ENCODE data around the gene POLR3A. TPM values are rescaled to one million over a fixed set of nuclear protein-coding genes. Genes with fewer than 3 reads are reported as not detected.

POLR3A gene
- polyA plus RNA-seq, 1 donor from 2014 or later = 15.6 TPM

DNA sequence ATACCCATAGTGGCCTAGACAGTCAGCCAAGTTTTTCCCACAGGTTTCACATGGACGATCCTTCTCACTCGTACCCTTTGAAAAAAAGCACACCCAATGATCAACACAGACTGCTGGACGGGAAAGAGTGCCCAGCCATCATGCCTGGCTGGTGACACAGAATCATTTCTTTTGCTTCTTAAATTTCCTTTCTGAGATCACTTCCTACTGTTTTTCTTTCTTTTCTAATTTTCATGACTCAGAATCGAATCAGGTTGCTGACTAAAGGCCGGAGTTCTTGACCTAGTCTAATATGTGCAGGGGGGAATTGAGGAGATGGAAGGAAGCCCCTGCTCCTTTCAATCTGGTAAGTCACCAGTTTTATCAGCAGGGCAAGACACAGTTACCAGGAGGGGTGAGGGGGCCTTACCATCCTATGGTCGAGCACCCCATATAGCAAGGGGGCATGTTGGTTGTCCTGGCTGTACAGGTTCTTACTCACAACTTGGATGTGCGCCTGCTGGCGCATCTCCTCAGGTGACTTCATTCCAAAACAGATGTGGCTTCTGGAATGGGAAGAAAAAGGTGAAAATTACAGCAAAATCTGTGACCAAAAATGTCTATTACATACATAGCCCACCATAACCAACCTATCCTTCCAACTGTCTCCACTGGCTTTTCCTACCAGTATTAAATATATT lies 3.5 kb downstream of the POLR3A start:
- TF ChIP-seq CTCF (IDR thresholded peaks at IDR 0.05; ENCODE audit: poor library complexity, severe bottlenecking) = no peak
- TF ChIP-seq TAF1 (IDR thresholded peaks at IDR 0.05; ENCODE audit: low read depth) = no peak
- TF ChIP-seq POLR2AphosphoS5 (IDR thresholded peaks at IDR 0.05) = no peak
- no peak for TF ChIP-seq RAD21 (conservative IDR thresholded peaks at IDR 0.05)
- TF ChIP-seq SMC3 (conservative IDR thresholded peaks at IDR 0.05; ENCODE audit: poor library complexity) = no peak
- H2AFZ ChIP-seq (ENCODE audit: low read depth, low read length) = no peak overlapping the region
- H3K79me2 ChIP-seq (replicated peaks; ENCODE audit: insufficient read depth, low read length) = peaks cover 22% of the 10 kb centered on the region
- H3K4me2 ChIP-seq (ENCODE audit: low read length) = no peak overlapping the region
- peaks cover 4% of the 10 kb centered on the region for H3F3A ChIP-seq (ENCODE audit: insufficient read depth, low read length, poor library complexity, severe bottlenecking)
- no peak overlapping the region for H3K27ac ChIP-seq (ENCODE audit: low read length)
- H3K36me3 ChIP-seq (ENCODE audit: insufficient read depth, low read length) = peaks cover 3% of the 10 kb centered on the region
- no peaks in the 10 kb centered on the region for H4K20me1 ChIP-seq (ENCODE audit: insufficient read depth)
- no peak overlapping the region for H3K4me3 ChIP-seq (ENCODE audit: low read length)
- no peak overlapping the region for H3K9ac ChIP-seq (ENCODE audit: low read length)
- H3K9me2 ChIP-seq (ENCODE audit: insufficient read depth, low read length) = no peaks in the 10 kb centered on the region
- H3K9me3 ChIP-seq (ENCODE audit: low read length) = no peaks in the 10 kb centered on the region
- H3K27me3 ChIP-seq (ENCODE audit: insufficient read depth, low read depth, low read length) = no peaks in the 10 kb centered on the region

GRCh38 chr10:78023741-78024140 lies 5.6 kb downstream of the POLR3A start:
- Histone ChIP-seq H2AFZ (ENCODE audit: low read depth, low read length) (no peak overlapping the region), H3K27ac (ENCODE audit: low read length) (no peak overlapping the region), H3K9me2 (ENCODE audit: insufficient read depth, low read length) (no peaks in the 10 kb centered on the region), H3K4me2 (ENCODE audit: low read length) (no peak overlapping the region), H4K20me1 (ENCODE audit: insufficient read depth) (no peaks in the 10 kb centered on the region), H3K9me3 (ENCODE audit: low read length) (no peaks in the 10 kb centered on the region), H3F3A (ENCODE audit: insufficient read depth, low read length, poor library complexity, severe bottlenecking) (no peaks in the 10 kb centered on the region), H3K79me2 (replicated peaks; ENCODE audit: insufficient read depth, low read length) (peaks cover 16% of the 10 kb centered on the region), H3K4me3 (ENCODE audit: low read length) (no peak overlapping the region), H3K36me3 (ENCODE audit: insufficient read depth, low read length) (peaks cover 3% of the 10 kb centered on the region), H3K9ac (ENCODE audit: low read length) (no peak overlapping the region), H3K27me3 (ENCODE audit: insufficient read depth, low read depth, low read length) (no peaks in the 10 kb centered on the region)
- TF ChIP-seq CTCF (IDR thresholded peaks at IDR 0.05; ENCODE audit: poor library complexity, severe bottlenecking) (no peak), REST (IDR thresholded peaks at IDR 0.05; ENCODE audit: borderline replicate concordance) (no peak), MXI1 (conservative IDR thresholded peaks at IDR 0.05; ENCODE audit: poor library complexity, severe bottlenecking) (no peak), TAF1 (IDR thresholded peaks at IDR 0.05; ENCODE audit: low read depth) (no peak), SMC3 (conservative IDR thresholded peaks at IDR 0.05; ENCODE audit: poor library complexity) (no peak), EZH2 (IDR thresholded peaks at IDR 0.05; ENCODE audit: borderline replicate concordance, insufficient read depth, low read length, poor library complexity, severe bottlenecking) (no peak), RAD21 (conservative IDR thresholded peaks at IDR 0.05) (no peak), POLR2AphosphoS5 (IDR thresholded peaks at IDR 0.05) (no peak)

All from neural cell (in vitro differentiated cells).